Retina (tissue), 1 donor: Measurements from ENCODE around the gene DLK1.

Source experiments
- DNase-seq: peaks from one replicate; pipeline ENCODE4 v3.0.0-alpha.2; 2016

DLK1 gene

GRCh38 chr14:100715803-100716202 is 10.9 kb upstream of the DLK1 start:
- no peak for DNase-seq

DNA sequence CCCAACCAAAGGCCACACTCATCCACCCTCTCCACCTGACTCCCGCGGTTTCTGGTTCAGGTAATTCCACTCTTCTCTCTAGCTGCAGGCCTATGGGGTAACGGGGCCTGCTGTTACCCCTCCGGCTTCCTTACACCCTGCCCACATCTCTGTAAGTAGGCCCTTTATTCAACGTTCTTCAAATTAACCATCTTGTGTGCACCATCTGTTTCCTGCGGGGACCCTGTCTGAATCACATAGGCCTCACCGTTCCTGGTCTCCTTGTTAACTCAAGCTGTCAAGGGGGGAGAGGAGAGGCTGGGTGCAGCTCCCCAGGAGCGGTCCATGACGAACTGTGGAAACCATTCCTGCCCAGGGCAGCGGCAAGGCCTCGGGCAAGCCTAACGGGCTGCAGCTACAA is 9.3 kb upstream of the DLK1 start:
- no peak for DNase-seq

- no peak for DNase-seq
Observed at GRCh38 chr14:100719976-100720520, 6.6 kb upstream of the DLK1 start.

DNA sequence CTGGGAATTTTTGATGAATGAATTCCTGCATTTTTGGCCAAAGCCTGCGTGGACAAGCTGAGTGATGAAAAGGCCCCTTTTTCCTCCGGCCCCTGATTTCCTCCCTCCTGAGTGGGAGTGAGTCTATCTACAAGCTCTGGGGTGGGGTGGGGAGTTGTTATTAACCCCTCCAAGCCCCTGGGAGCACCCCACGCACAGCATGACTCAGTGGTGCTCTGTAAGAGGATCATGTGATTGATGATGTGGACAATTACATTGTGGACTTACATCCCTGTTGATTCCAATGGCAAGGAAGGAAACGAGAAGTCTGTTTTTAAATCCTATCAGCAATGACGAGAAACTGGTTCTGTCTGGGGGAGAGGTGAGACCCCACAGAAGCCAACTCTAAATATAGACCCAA is 5.1 kb upstream of the DLK1 start:
- DNase-seq, result no peak

DNA sequence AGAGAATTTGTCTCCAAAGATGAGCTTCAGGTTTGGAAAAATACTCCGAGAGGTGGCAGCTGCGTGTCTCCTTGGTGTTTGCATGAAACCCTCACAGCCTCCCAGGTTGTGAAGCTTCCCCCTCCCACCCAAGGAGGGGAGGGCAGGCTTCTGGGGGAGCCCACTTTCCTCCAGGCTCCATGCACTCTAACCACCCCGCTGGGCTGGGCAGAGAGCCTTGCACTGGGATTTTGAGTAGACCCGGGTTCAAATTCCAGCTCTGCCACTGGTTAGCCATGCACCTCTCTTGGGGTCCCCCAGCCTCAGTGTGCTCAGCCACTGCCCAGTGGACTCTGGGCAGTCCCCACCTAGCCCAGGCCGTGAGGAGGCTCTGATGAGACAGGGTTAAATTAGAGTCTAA is 4.3 kb upstream of the DLK1 start:
- no peak for DNase-seq

- peak; percentile 59 for DNase-seq
Observed at GRCh38 chr14:100723135-100723829, 3.4 kb upstream of the DLK1 start.

- peak; percentile 39 for DNase-seq
Observed at GRCh38 chr14:100723830-100724437, 2.8 kb upstream of the DLK1 start.

GRCh38 chr14:100724536-100724935 is 2.2 kb upstream of the DLK1 start:
- DNase-seq, result no peak

GRCh38 chr14:100725587-100726387 is 905 bp upstream of the DLK1 start:
- no peak for DNase-seq

GRCh38 chr14:100727086-100727872 is 587 bp downstream of the DLK1 start:
- DNase-seq, result peak; percentile 53

DNA sequence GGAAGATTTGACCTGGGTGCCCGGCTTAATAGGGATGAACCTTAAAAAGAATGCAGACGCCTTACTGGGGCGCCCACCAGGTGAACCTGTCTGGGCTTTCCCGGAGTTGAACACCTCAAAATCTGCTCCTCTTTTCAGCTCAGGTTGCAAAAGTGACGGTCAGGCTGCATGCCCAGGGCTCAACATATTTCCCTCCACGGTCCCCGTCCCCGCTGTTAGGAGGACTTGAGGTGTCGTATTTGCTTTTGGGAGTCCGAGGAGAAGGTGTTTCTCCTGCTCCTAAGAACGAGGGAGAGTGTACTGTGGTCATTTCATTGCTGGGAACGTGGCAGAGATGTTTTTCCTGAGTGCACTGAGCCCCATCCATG is 1.2 kb downstream of the DLK1 start:
- DNase-seq, result peak; percentile 32

DNA sequence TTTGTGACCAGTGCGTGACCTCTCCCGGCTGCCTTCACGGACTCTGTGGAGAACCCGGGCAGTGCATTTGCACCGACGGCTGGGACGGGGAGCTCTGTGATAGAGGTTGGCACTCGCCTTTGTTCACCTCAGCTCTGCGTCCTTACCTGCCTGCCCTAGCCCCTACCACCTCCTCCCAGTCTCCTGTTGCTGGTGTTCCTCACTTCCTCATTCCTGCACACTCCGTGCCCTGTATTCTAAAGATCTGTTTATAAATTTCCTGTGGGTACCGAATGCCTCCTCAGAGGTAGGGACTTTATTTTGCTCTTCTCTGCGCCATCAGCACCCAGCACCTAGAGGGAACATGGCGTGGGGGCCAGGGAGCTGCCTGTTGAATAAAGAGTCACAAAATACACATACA is 2.3 kb downstream of the DLK1 start:
- DNase-seq, result no peak

DNA sequence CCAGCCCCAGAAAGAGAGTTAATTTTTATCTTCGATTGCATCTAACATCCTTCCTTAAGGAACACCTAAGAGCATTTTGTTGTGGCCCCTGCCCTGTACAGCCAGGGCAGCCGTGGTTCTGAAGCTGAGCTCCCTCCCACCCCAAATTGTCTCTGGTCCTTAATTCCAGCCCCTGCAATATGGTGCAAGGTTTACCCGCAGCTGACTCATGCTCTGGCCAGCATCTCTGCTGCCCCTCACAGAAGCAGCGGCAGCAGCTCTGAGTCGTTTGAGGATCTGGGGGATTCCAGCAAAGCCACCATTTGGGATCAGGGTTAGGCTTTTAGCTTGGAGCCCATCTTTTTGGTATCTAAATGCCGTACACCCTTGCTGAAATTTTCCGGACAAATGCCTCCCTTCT is 3.3 kb downstream of the DLK1 start:
- no peak for DNase-seq

DNA sequence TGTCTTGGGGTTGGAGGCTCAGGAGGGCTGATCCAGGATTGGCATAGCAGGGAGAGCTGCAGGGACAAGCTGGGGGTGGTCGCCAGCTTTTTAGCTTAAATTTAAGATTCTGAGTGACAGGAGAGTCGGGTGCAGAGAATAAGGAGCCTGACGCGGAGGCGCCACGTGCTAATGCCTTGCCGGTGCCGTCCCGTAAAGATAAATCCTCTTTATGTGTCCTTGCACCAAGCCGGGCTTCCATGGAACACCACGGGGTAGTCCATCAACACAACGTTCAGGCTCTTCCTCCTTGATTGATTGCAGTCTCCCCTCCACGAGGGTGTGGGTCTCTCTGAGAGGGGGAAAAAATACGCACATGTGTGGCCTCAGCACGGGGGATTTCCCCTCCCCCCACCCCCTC is 3.9 kb downstream of the DLK1 start:
- no peak for DNase-seq

DNA sequence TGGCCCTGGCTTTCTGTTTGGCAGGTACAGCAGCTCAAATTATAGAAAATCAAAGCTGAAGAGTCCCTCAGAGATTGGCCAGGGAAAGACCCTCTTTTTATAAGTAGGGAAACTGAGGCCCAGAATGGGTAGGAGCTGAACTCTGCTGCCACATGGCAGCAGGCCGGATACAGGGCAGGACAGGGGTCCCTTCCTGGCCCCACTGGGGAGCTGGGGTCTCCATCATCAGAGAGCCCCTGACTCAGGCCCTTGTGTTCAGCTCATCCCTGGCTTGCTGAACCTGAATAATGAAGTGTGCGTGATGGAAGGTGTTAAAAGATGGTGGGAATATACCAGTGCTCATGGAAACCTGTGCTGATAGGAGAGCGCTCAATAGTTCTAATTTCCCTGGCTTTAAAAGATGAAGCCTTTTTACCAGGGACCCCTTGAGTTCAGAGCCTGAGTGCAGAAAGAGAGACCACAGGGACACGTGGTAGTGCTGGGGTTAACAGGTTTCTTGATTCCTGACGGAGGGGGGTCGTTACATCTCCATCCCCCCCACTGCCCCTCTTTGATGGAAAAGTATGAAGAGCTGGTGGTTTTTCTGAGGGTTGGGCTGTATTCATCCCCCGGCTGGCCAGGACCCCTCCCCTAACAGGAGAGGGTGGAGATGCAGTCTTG is 4.4 kb downstream of the DLK1 start:
- DNase-seq, result no peak

GRCh38 chr14:100731846-100732765 is 5.4 kb downstream of the DLK1 start:
- DNase-seq, result no peak

DNA sequence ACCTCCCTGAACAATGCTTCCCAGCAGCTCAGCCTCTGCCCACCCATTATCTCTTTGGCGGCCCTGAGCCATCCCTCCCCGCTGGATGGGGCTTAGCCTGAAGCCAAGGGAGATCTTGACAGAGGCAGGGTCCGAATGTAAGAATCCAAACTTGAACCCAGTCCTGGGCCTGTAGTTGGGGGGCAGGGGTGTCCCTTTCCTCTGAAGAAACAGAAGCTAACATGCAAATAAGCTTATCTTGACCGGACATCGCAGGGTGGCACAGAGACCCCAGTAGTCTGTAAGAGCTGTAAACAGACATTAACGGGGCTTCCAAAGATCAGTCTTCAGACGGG is 6.0 kb downstream of the DLK1 start:
- DNase-seq, result peak; percentile 38

- DNase-seq, result peak; percentile 50
Observed at GRCh38 chr14:100733152-100733850, 6.6 kb downstream of the DLK1 start.

DNA sequence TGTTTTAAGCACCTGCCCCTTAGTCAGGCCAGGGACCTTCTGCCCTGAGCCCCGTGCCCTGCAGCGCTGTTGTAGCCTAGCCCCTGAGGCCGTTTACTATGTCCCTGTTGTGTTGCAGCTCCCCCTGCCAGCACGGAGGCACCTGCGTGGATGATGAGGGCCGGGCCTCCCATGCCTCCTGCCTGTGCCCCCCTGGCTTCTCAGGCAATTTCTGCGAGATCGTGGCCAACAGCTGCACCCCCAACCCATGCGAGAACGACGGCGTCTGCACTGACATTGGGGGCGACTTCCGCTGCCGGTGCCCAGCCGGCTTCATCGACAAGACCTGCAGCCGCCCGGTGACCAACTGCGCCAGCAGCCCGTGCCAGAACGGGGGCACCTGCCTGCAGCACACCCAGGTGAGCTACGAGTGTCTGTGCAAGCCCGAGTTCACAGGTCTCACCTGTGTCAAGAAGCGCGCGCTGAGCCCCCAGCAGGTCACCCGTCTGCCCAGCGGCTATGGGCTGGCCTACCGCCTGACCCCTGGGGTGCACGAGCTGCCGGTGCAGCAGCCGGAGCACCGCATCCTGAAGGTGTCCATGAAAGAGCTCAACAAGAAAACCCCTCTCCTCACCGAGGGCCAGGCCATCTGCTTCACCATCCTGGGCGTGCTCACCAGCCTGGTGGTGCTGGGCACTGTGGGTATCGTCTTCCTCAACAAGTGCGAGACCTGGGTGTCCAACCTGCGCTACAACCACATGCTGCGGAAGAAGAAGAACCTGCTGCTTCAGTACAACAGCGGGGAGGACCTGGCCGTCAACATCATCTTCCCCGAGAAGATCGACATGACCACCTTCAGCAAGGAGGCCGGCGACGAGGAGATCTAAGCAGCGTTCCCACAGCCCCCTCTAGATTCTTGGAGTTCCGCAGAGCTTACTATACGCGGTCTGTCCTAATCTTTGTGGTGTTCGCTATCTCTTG is 7.6 kb downstream of the DLK1 start:
- no peak for DNase-seq

- no peak for DNase-seq
Observed at GRCh38 chr14:100735271-100735670, 8.6 kb downstream of the DLK1 start.
